Aorta (tissue), 5 donors: ENCODE measurements around the gene F2RL2. TPM values are rescaled to one million over a fixed set of nuclear protein-coding genes. Genes with fewer than 3 reads are reported as not detected.

Experiments
- ATAC-seq: fragments of 200-7000 bp; cut with Tn5 transposase; one replicate; pipeline ENCODE4 v1.9.1; 2022; ENCODE audit warnings: moderate library complexity; ENCODE audit not compliant: low FRiP score
- DNase-seq, 2 donors: peaks; one replicate each; pipeline ENCODE4 v3.0.0-alpha.2; 2020
- H3K27ac ChIP-seq, 2 donors: one replicate each; pipeline ENCODE4 v1.5.1; 2013; ENCODE audit warnings: low read length in 2 of 2, mild to moderate bottlenecking in 2 of 2, moderate library complexity in 2 of 2, control low read depth in 1 of 2, inconsistent platforms in 1 of 2, low read depth in 1 of 2
- H3K27me3 ChIP-seq, 2 donors: one replicate each; pipeline ENCODE4 v1.6.1; 2013; ENCODE audit warnings: control low read depth in 1 of 2, low read length in 1 of 2, mild to moderate bottlenecking in 1 of 2, moderate library complexity in 1 of 2; ENCODE audit not compliant: insufficient read depth in 2 of 2, control insufficient read depth in 1 of 2
- H3K36me3 ChIP-seq, 2 donors: one replicate each; pipeline ENCODE4 v1.6.1; 2013; ENCODE audit warnings: control low read depth in 1 of 2, low read length in 1 of 2, mild to moderate bottlenecking in 1 of 2; ENCODE audit not compliant: insufficient read depth in 2 of 2, control insufficient read depth in 1 of 2
- H3K4me1 ChIP-seq, 2 donors: one replicate each; pipeline ENCODE4 v1.6.1; 2013; ENCODE audit warnings: low read length in 2 of 2, control low read depth in 1 of 2, mild to moderate bottlenecking in 1 of 2, moderate library complexity in 1 of 2; ENCODE audit not compliant: insufficient read depth in 2 of 2, control insufficient read depth in 1 of 2
- H3K4me3 ChIP-seq, 2 donors: one replicate each; pipeline ENCODE4 v1.5.1; 2013; ENCODE audit warnings: low read length in 2 of 2, control low read depth in 1 of 2, mild to moderate bottlenecking in 1 of 2
- H3K9me3 ChIP-seq: one replicate; pipeline ENCODE4 v1.6.1; 2013; ENCODE audit warnings: mild to moderate bottlenecking, low read length; ENCODE audit not compliant: control insufficient read depth
- WGBS, 2 donors: extraction: QIAGEN DNeasy Blood & Tissue Kit; methylation state at CpG; one replicate each; pipeline ENCODE4 v1.1.7; 2013; 5-methylcytosine and 5-hydroxymethylcytosine counted together
- intact Hi-C, 2 donors: fragments of 100-400 bp; cut with DNase I; formaldehyde crosslinking; loops; one replicate each; pipeline versions ENCODE4 v1.14.2 to v1.15.0; 2022
- polyA plus RNA-seq, 2 donors: library from polyadenylated mRNA; stranded (reverse); fragments of 200-250 nt; gene quantifications; one replicate each; pipeline ENCODE4 v1.2.3, GENCODE V29; 2013
- total RNA-seq, 2 donors: library from RNA; stranded (reverse); fragmentation: NEBNext Ultra II Directional; extraction: Animal tissue kit (Norgen Biotek cat#: 25700); gene quantifications; one replicate each; pipeline ENCODE4 v1.2.1, GENCODE V29; 2021
- donor health status: healthy with polysubstance abuse.
- donor health status: Bipolar disorder and iron deficiency.
- donor health status: DM: no; HTN: no; CAD: no.
- donor health status: DM: no; HTN: no; CAD: no.
- donor health status: DM: yes; HTN: yes; CAD: no.

F2RL2 gene
- total and polyA plus RNA-seq, 4 donors = 0.32 to 4.4 (median 0.50) TPM

- ATAC-seq = no peak
- intact Hi-C loops = no loop called here
- no peaks in the 10 kb centered on the region for H3K9me3 ChIP-seq
- H3K36me3 ChIP-seq = no peaks in the 10 kb centered on the region
- 45 to 92% methylated on average over 4 of the region's 4 CpGs for WGBS, 2 donors
- no peak overlapping the region for H3K27ac ChIP-seq
- no peaks in the 10 kb centered on the region for H3K4me1 ChIP-seq
- H3K27me3 ChIP-seq = no peaks in the 10 kb centered on the region
- no peak for DNase-seq
- no peak overlapping the region for H3K4me3 ChIP-seq
These were observed 11.5 kb upstream of the F2RL2 start for GRCh38 chr5:76634661-76635060.

GRCh38 chr5:76626738-76627137 is 3.5 kb upstream of the F2RL2 start:
- no peaks in the 10 kb centered on the region for H3K27me3 ChIP-seq
- no peak overlapping the region for H3K4me3 ChIP-seq
- H3K27ac ChIP-seq = no peak overlapping the region
- ATAC-seq (no peak), DNase-seq (no peak)
- intact Hi-C loops = no loop called here
- no peaks in the 10 kb centered on the region for H3K4me1 ChIP-seq
- WGBS, 2 donors = 79 to 85% methylated on average over 6 of the region's 6 CpGs
- no peaks in the 10 kb centered on the region for H3K9me3 ChIP-seq
- no peaks in the 10 kb centered on the region for H3K36me3 ChIP-seq

GRCh38 chr5:76625087-76625815 is 2.0 kb upstream of the F2RL2 start:
- no peaks in the 10 kb centered on the region for H3K27me3 ChIP-seq
- H3K27ac ChIP-seq = no peak overlapping the region
- no peak for DNase-seq
- no peak overlapping the region for H3K4me3 ChIP-seq
- H3K36me3 ChIP-seq = no peaks in the 10 kb centered on the region
- ATAC-seq = no peak
- 47 to 63% methylated on average over 8 of the region's 8 CpGs for WGBS, 2 donors
- H3K4me1 ChIP-seq = no peaks in the 10 kb centered on the region
- intact Hi-C loops = no loop called here
- H3K9me3 ChIP-seq = no peaks in the 10 kb centered on the region

GRCh38 chr5:76622076-76622475 is 1.1 kb downstream of the F2RL2 start:
- no peak overlapping the region for H3K4me3 ChIP-seq
- WGBS, 2 donors = 91 to 94% methylated on average over 5 of the region's 5 CpGs
- no peaks in the 10 kb centered on the region for H3K27me3 ChIP-seq
- DNase-seq (no peak), ATAC-seq (no peak)
- H3K4me1 ChIP-seq = no peaks in the 10 kb centered on the region
- H3K9me3 ChIP-seq = no peaks in the 10 kb centered on the region
- intact Hi-C loops = no loop called here
- H3K36me3 ChIP-seq = no peaks in the 10 kb centered on the region
- H3K27ac ChIP-seq = no peak overlapping the region

GRCh38 chr5:76620166-76620565 is 3.0 kb downstream of the F2RL2 start:
- DNase-seq = no peak

GRCh38 chr5:76617675-76618074 is 5.5 kb downstream of the F2RL2 start:
- H3K36me3 ChIP-seq = no peaks in the 10 kb centered on the region
- intact Hi-C loops = no loop called here
- ATAC-seq = no peak
- no peaks in the 10 kb centered on the region for H3K27me3 ChIP-seq
- no peaks in the 10 kb centered on the region for H3K4me1 ChIP-seq
- no peak overlapping the region for H3K4me3 ChIP-seq
- H3K27ac ChIP-seq = no peak overlapping the region
- no peaks in the 10 kb centered on the region for H3K9me3 ChIP-seq
- no peak for DNase-seq
- WGBS, 2 donors = 67 to 85% methylated on average over 4 of the region's 4 CpGs

More at GRCh38 chr5:76620166-76620565, 3.0 kb downstream of the F2RL2 start:
- H3K36me3 ChIP-seq = no peaks in the 10 kb centered on the region
- H3K4me1 ChIP-seq = no peaks in the 10 kb centered on the region
- 88 to 93% methylated on average over 5 of the region's 5 CpGs for WGBS, 2 donors
- H3K27ac ChIP-seq = no peak overlapping the region
- no peaks in the 10 kb centered on the region for H3K27me3 ChIP-seq
- ATAC-seq = no peak
- H3K9me3 ChIP-seq = no peaks in the 10 kb centered on the region
- intact Hi-C loops = no loop called here
- H3K4me3 ChIP-seq = no peak overlapping the region

- intact Hi-C loops = no loop called here
- Histone ChIP-seq H3K4me1 (no peaks in the 10 kb centered on the region), H3K4me3 (no peak overlapping the region), H3K27me3 (no peaks in the 10 kb centered on the region), H3K27ac (no peak overlapping the region), H3K9me3 (no peaks in the 10 kb centered on the region), H3K36me3 (no peaks in the 10 kb centered on the region)
- DNase-seq = no peak
- 42 to 66% methylated on average over 4 of the region's 4 CpGs for WGBS, 2 donors
- no peak for ATAC-seq
These were observed 6.0 kb downstream of the F2RL2 start for GRCh38 chr5:76617229-76617628.

GRCh38 chr5:76616206-76616605 is 7.0 kb downstream of the F2RL2 start:
- no peaks in the 10 kb centered on the region for H3K9me3 ChIP-seq
- ATAC-seq = no peak
- H3K36me3 ChIP-seq = no peaks in the 10 kb centered on the region
- no peaks in the 10 kb centered on the region for H3K4me1 ChIP-seq
- DNase-seq = no peak
- intact Hi-C loops = no loop called here
- H3K27me3 ChIP-seq = no peaks in the 10 kb centered on the region
- H3K4me3 ChIP-seq = no peak overlapping the region
- 65 to 81% methylated on average over 2 of the region's 2 CpGs for WGBS, 2 donors
- H3K27ac ChIP-seq = no peak overlapping the region

GRCh38 chr5:76615759-76616158 is 7.4 kb downstream of the F2RL2 start:
- 65 to 77% methylated on average over 2 of the region's 2 CpGs for WGBS, 2 donors
- H3K9me3 ChIP-seq = no peaks in the 10 kb centered on the region
- no peaks in the 10 kb centered on the region for H3K4me1 ChIP-seq
- no peak overlapping the region for H3K4me3 ChIP-seq
- intact Hi-C loops = no loop called here
- no peaks in the 10 kb centered on the region for H3K36me3 ChIP-seq
- no peaks in the 10 kb centered on the region for H3K27me3 ChIP-seq
- no peak for ATAC-seq
- H3K27ac ChIP-seq = no peak overlapping the region
- no peak for DNase-seq
